HCT116 (cell line): ENCODE data around the gene TMEM63B. TPM values are rescaled to one million over a fixed set of nuclear protein-coding genes. Genes with fewer than 3 reads are reported as not detected.

Experiments used
- ATAC-seq: fragments of 200-7000 bp; cut with Tn5 transposase; 2 replicates; pipeline ENCODE4 v1.9.1; 2020; ENCODE audit warnings: mild to moderate bottlenecking, moderate library complexity
- BruUV-seq: library from RNA; stranded (reverse); fragments of 400-500 nt; replicated peaks from 2 replicates; lab custom pipeline; 2021; lab: Mats Ljungman, UMichigan
- CTCF ChIA-PET: fragments of 300-600 bp; sonication (Branson Sonifier 250); formaldehyde crosslinking; loops from one replicate; lab custom pipeline; 2021; ENCODE audit warnings: antibody characterized with exemption; lab: Charles Lee
- POLR2A ChIA-PET: fragments of 300-600, 350-600 bp; sonication (Branson Sonifier 250); formaldehyde crosslinking; loops from one replicate; lab custom pipeline; 2021; ENCODE audit warnings: antibody characterized with exemption; lab: Charles Lee
- RAD21 ChIA-PET, 2 experiments: fragments of 300-600 bp; sonication (Branson Sonifier 250); formaldehyde crosslinking; loops; one replicate each; lab custom pipeline; 2023; ENCODE audit warnings: low total read pairs in 2 of 2; ENCODE audit not compliant: uncharacterized antibody in 2 of 2, unreplicated experiment in 2 of 2, low non-redundant PET in 1 of 2; lab: Charles Lee
- DNase-seq: peaks from one replicate; pipeline ENCODE4 v3.0.0-alpha.2; 2010; ENCODE audit warnings: low read depth, low spot score
- H2AFZ ChIP-seq: fragments of 200-600 bp; shearing (Covaris generic), sonication (generic); 2 replicates; pipeline ENCODE4 v1.6.1; 2017; ENCODE audit warnings: low read depth, mixed run types, mixed read lengths, antibody characterized with exemption, low read length; ENCODE audit not compliant: poor library complexity, severe bottlenecking
- H3K27ac ChIP-seq: 2 replicates; pipeline ENCODE4 v1.5.1; 2012; ENCODE audit warnings: low read depth, low read length
- H3K27me3 ChIP-seq: fragments of 200-600 bp; sonication (generic); 2 replicates; pipeline ENCODE4 v1.6.1; 2016; ENCODE audit warnings: mixed run types, low read length, mixed read lengths; ENCODE audit not compliant: insufficient read depth
- H3K36me3 ChIP-seq, 2 experiments: fragments of 200-500 bp in 1 of 2; fragments of 200-600 bp in 1 of 2; sonication (Bioruptor generic) in 1 of 2; sonication (generic) in 1 of 2; 2 replicates each; pipeline versions ENCODE4 v1.5.1 to v1.6.1; 2014 to 2016; ENCODE audit warnings: low read length in 2 of 2, inconsistent platforms in 1 of 2, mixed read lengths in 1 of 2, mixed run types in 1 of 2; ENCODE audit not compliant: insufficient read depth in 2 of 2, control insufficient read depth in 1 of 2
- H3K4me1 ChIP-seq, 2 experiments: fragments of 200-600 bp in 1 of 2; sonication (generic) in 1 of 2; 2 replicates each; pipeline versions ENCODE4 v1.5.1 to v1.6.1; 2012 to 2017; ENCODE audit warnings: low read length in 2 of 2, inconsistent platforms in 1 of 2, mild to moderate bottlenecking in 1 of 2, mixed read lengths in 1 of 2, mixed run types in 1 of 2, moderate library complexity in 1 of 2; ENCODE audit not compliant: insufficient read depth in 2 of 2, control insufficient read depth in 1 of 2
- H3K4me2 ChIP-seq: fragments of 200-600 bp; sonication (generic); 2 replicates; pipeline ENCODE4 v1.6.1; 2017; ENCODE audit warnings: mixed run types, low read length, mixed read lengths
- H3K4me3 ChIP-seq, 2 experiments: fragments of 200-600 bp in 1 of 2; sonication (generic) in 1 of 2; replicated peaks in 1 of 2; 2 replicates each; pipeline ENCODE4 v1.5.1; 2011 to 2016; ENCODE audit warnings: low read length in 2 of 2, control low read depth in 1 of 2, low read depth in 1 of 2, mild to moderate bottlenecking in 1 of 2, mixed read lengths in 1 of 2, mixed run types in 1 of 2
- H3K79me2 ChIP-seq: fragments of 200-600 bp; sonication (generic); 2 replicates; pipeline ENCODE4 v1.6.1; 2017; ENCODE audit warnings: mild to moderate bottlenecking, mixed run types, low read length, moderate library complexity, mixed read lengths; ENCODE audit not compliant: insufficient read depth
- H3K9ac ChIP-seq: fragments of 200-600 bp; sonication (generic); 2 replicates; pipeline ENCODE4 v1.6.1; 2016; ENCODE audit warnings: low read length, mixed read lengths
- H3K9me2 ChIP-seq: fragments of 200-600 bp; sonication (generic), shearing (Covaris generic); 2 replicates; pipeline ENCODE4 v1.6.1; 2017; ENCODE audit warnings: mixed run types, mild to moderate bottlenecking, moderate library complexity; ENCODE audit not compliant: insufficient read depth
- H3K9me3 ChIP-seq, 2 experiments: fragments of 200-500 bp in 1 of 2; fragments of 200-600 bp in 1 of 2; sonication (Bioruptor generic) in 1 of 2; sonication (generic) in 1 of 2; 2 replicates each; pipeline ENCODE4 v1.6.1; 2014 to 2017; ENCODE audit warnings: low read length in 2 of 2, mixed read lengths in 2 of 2, inconsistent platforms in 1 of 2, low read depth in 1 of 2, mild to moderate bottlenecking in 1 of 2, mixed run types in 1 of 2, moderate library complexity in 1 of 2; ENCODE audit not compliant: control insufficient read depth in 1 of 2, insufficient read depth in 1 of 2
- H4K20me1 ChIP-seq: fragments of 200-600 bp; sonication (generic), shearing (Covaris generic); 2 replicates; pipeline ENCODE4 v1.6.1; 2017; ENCODE audit warnings: mixed run types, mild to moderate bottlenecking, moderate library complexity; ENCODE audit not compliant: insufficient read depth
- CBX3 ChIP-seq: IDR thresholded peaks from 2 replicates; pipeline ENCODE4 v1.6.1; 2012; ENCODE audit warnings: low read depth
- CEBPB ChIP-seq: IDR thresholded peaks from 2 replicates; pipeline ENCODE4 v1.6.1; 2012; ENCODE audit warnings: low read depth
- ELF1 ChIP-seq: IDR thresholded peaks from 2 replicates; pipeline ENCODE4 v1.6.1; 2012; ENCODE audit warnings: low read depth, borderline replicate concordance
- EZH2 ChIP-seq: fragments of 200-600 bp; sonication (generic); IDR thresholded peaks from 2 replicates; pipeline ENCODE4 v1.6.1; 2017; ENCODE audit warnings: antibody characterized with exemption, mixed run types
- EZH2phosphoT487 ChIP-seq: fragments of 200-600 bp; IDR thresholded peaks from 2 replicates; pipeline ENCODE4 v1.6.1; 2018; ENCODE audit warnings: antibody characterized with exemption, borderline replicate concordance
- FOSL1 ChIP-seq: IDR thresholded peaks from 2 replicates; pipeline ENCODE4 v1.6.1; 2012; ENCODE audit warnings: low read depth
- JUND ChIP-seq: IDR thresholded peaks from 2 replicates; pipeline ENCODE4 v1.6.1; 2012
- SRF ChIP-seq: IDR thresholded peaks from 2 replicates; pipeline ENCODE4 v1.6.1; 2012; ENCODE audit warnings: low read depth
- YY1 ChIP-seq: IDR thresholded peaks from 2 replicates; pipeline ENCODE4 v1.6.1; 2011; ENCODE audit warnings: low read length, low read depth, moderate library complexity, mild to moderate bottlenecking; ENCODE audit not compliant: insufficient replicate concordance; ENCODE audit errors: extremely low read depth
- ZFX ChIP-seq: fragments of 450-650 bp; IDR thresholded peaks from 2 replicates; pipeline ENCODE4 v1.6.1; 2017
- intact Hi-C: fragments of 100-400 bp; cut with micrococcal nuclease; formaldehyde crosslinking; loops from 2 replicates; pipeline ENCODE4 v1.10.0; 2022
- total RNA-seq: library from RNA; stranded (reverse); gene quantifications from one replicate; pipeline ENCODE4 v1.2.1, GENCODE V29; 2021; ENCODE audit not compliant: unreplicated experiment
- TF ChIP-seq, protein P1 (sequence below): IDR thresholded peaks from 2 replicates; pipeline ENCODE4 v1.6.1; 2011; ENCODE audit warnings: mild to moderate bottlenecking, low read length, moderate library complexity; ENCODE audit not compliant: insufficient replicate concordance; ENCODE audit errors: extremely low read depth
- TF ChIP-seq, protein P2 (sequence below): IDR thresholded peaks from 2 replicates; pipeline ENCODE4 v1.6.1; 2012; ENCODE audit warnings: low read depth
- TF ChIP-seq, protein P3 (sequence below), 3 experiments: fragments of 200-600 bp in 1 of 3; sonication (generic) in 1 of 3; IDR thresholded peaks in 2 of 3; conservative IDR thresholded peaks in 1 of 3; 2 replicates each; pipeline ENCODE4 v1.5.1; 2012 to 2017; ENCODE audit warnings: low read depth in 2 of 3, low read length in 2 of 3, antibody characterized with exemption in 1 of 3, borderline replicate concordance in 1 of 3, control low read depth in 1 of 3, mild to moderate bottlenecking in 1 of 3, mixed read lengths in 1 of 3, mixed run types in 1 of 3, moderate library complexity in 1 of 3; ENCODE audit not compliant: insufficient read depth in 1 of 3

TMEM63B gene
- total RNA-seq, 1 experiment from 2014 or later, result 58.2 TPM

- RAD21 ChIA-PET, result no interaction called here
- intact Hi-C loops, result no loop called here
- no TSS peak for BruUV-seq
- no peak overlapping the region for H3K4me2 ChIP-seq
- no peak overlapping the region for H3K4me3 ChIP-seq
- ATAC-seq (no peak), DNase-seq (no peak)
- H3K79me2 ChIP-seq, result peaks cover 84% of the 10 kb centered on the region
- no peaks in the 10 kb centered on the region for H3K9me2 ChIP-seq
- no peaks in the 10 kb centered on the region for H3K27me3 ChIP-seq
- TF ChIP-seq SRF (no peak), EZH2phosphoT487 (no peak), JUND (no peak), CEBPB (no peak), FOSL1 (no peak), YY1 (no peak), CBX3 (no peak), ELF1 (no peak), EZH2 (no peak), ZFX (no peak)
- TF ChIP-seq, protein P1, sequence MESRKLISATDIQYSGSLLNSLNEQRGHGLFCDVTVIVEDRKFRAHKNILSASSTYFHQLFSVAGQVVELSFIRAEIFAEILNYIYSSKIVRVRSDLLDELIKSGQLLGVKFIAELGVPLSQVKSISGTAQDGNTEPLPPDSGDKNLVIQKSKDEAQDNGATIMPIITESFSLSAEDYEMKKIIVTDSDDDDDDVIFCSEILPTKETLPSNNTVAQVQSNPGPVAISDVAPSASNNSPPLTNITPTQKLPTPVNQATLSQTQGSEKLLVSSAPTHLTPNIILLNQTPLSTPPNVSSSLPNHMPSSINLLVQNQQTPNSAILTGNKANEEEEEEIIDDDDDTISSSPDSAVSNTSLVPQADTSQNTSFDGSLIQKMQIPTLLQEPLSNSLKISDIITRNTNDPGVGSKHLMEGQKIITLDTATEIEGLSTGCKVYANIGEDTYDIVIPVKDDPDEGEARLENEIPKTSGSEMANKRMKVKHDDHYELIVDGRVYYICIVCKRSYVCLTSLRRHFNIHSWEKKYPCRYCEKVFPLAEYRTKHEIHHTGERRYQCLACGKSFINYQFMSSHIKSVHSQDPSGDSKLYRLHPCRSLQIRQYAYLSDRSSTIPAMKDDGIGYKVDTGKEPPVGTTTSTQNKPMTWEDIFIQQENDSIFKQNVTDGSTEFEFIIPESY, result no peak
- TF ChIP-seq, protein P2, sequence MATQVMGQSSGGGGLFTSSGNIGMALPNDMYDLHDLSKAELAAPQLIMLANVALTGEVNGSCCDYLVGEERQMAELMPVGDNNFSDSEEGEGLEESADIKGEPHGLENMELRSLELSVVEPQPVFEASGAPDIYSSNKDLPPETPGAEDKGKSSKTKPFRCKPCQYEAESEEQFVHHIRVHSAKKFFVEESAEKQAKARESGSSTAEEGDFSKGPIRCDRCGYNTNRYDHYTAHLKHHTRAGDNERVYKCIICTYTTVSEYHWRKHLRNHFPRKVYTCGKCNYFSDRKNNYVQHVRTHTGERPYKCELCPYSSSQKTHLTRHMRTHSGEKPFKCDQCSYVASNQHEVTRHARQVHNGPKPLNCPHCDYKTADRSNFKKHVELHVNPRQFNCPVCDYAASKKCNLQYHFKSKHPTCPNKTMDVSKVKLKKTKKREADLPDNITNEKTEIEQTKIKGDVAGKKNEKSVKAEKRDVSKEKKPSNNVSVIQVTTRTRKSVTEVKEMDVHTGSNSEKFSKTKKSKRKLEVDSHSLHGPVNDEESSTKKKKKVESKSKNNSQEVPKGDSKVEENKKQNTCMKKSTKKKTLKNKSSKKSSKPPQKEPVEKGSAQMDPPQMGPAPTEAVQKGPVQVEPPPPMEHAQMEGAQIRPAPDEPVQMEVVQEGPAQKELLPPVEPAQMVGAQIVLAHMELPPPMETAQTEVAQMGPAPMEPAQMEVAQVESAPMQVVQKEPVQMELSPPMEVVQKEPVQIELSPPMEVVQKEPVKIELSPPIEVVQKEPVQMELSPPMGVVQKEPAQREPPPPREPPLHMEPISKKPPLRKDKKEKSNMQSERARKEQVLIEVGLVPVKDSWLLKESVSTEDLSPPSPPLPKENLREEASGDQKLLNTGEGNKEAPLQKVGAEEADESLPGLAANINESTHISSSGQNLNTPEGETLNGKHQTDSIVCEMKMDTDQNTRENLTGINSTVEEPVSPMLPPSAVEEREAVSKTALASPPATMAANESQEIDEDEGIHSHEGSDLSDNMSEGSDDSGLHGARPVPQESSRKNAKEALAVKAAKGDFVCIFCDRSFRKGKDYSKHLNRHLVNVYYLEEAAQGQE, result no peak
- TF ChIP-seq, protein P3, sequence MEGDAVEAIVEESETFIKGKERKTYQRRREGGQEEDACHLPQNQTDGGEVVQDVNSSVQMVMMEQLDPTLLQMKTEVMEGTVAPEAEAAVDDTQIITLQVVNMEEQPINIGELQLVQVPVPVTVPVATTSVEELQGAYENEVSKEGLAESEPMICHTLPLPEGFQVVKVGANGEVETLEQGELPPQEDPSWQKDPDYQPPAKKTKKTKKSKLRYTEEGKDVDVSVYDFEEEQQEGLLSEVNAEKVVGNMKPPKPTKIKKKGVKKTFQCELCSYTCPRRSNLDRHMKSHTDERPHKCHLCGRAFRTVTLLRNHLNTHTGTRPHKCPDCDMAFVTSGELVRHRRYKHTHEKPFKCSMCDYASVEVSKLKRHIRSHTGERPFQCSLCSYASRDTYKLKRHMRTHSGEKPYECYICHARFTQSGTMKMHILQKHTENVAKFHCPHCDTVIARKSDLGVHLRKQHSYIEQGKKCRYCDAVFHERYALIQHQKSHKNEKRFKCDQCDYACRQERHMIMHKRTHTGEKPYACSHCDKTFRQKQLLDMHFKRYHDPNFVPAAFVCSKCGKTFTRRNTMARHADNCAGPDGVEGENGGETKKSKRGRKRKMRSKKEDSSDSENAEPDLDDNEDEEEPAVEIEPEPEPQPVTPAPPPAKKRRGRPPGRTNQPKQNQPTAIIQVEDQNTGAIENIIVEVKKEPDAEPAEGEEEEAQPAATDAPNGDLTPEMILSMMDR (IDR thresholded peaks at IDR 0.05 in 2 of 3, conservative IDR thresholded peaks at IDR 0.05 in 1 of 3; ENCODE audit: borderline replicate concordance in 1 of 3, insufficient read depth in 1 of 3, low read depth in 2 of 3, low read length in 2 of 3), result no peak
- CTCF ChIA-PET, result no interaction called here
- no peak overlapping the region for H3K9ac ChIP-seq
- H3K9me3 ChIP-seq, result no peaks in the 10 kb centered on the region
- H3K36me3 ChIP-seq, result peaks cover 24 to 47% of the 10 kb centered on the region in 2 experiments
- H3K27ac ChIP-seq, result no peak overlapping the region
- H3K4me1 ChIP-seq, result no peaks in the 10 kb centered on the region
- POLR2A ChIA-PET, result no interaction called here
- peaks cover 9% of the 10 kb centered on the region; the same call in 1 of the 2 replicates for H4K20me1 ChIP-seq
- no peak overlapping the region for H2AFZ ChIP-seq
These were observed 11.5 kb upstream of the TMEM63B start for GRCh38 chr6:44115866-44116265.
